NCI-H1417 treated with DMSO at 0.1 percent for 48 hours (cell line): Measurements from ENCODE around the gene KDSR.

ENCODE experiments used
- DNase-seq: peaks from one replicate; lab custom pipeline; 2025; lab: John Stamatoyannopoulos, UW

Gene KDSR

DNA sequence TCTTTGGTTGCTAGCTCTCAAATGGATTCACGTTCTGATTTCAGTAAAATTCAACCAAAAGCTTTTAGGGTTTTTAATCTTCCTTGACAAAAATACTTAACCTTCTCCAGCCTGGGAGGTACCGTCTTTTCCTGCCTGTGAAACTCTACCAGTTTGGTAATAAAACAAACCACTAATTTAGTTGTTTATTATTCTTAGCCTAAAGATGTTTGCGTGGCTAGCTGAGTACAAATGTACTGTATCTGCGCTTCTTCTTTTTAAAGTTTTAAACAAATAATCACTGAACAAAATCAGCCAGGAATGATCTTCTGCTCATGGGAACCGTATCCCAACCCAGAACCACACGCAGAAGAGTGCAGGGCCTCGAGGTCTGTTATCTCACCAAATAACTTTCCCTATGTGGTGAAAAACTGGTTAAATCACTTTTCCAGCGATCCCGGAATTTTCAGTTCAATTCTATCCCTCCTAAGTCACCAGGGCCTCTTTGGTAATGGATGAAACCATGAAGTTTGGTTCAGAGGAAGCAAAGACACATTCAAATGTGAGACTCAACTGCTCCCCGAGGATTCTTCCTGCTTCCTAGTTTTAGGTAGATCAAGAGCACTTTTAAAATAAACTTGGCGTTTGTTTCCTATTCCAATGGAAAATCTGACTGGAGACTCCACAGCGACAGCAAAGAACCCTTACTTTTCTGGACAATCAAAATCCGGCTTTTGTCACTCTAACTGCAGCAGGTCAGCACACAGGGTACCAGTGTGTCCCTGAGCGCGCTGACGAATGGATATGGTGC lies 83.5 kb downstream of the KDSR start:
- no peak for DNase-seq

DNA sequence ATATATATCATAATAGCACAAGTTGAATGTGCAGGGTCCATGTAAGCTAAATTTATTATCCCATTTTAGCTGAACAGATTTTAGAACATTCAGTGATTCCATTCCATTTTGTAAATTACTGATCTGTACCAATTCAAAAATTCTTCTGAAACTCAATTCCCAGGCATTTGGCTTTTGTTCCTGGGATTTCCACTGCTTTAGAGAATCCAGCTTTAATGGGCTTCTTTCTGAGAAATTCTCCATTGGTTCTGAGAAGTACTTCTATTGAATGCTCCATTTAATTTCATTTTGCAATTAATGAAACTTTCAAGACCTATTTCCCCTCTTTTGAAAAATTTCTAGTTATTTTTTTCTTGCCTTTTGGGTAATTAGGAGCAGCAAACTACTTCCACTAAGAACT lies 84.2 kb downstream of the KDSR start:
- no peak for DNase-seq
